ENCODE data around the gene INPP5A. TPM values are rescaled to one million over a fixed set of nuclear protein-coding genes. Genes with fewer than 3 reads are reported as not detected.
"Not testable (repeated sequence)": the region's sequence is repeated elsewhere in the genome, so short reads cannot be mapped to it uniquely, and the experiment has no call there.

INPP5A gene
- total RNA-seq, 6 experiments from 2014 or later, result 58.9 to 64.6 (median 63.8) TPM

GRCh38 chr10:132789659-132790148 is 252.1 kb downstream of the INPP5A start:
- no peak overlapping the region for H3K27ac Mint-ChIP-seq
- peaks cover 10% of the 10 kb centered on the region for H3K27me3 Mint-ChIP-seq (ENCODE audit: insufficient read depth)
- H3K4me1 Mint-ChIP-seq (ENCODE audit: low read depth), result no peaks in the 10 kb centered on the region
- no peak for DNase-seq
- H3K9me3 Mint-ChIP-seq, result no peaks in the 10 kb centered on the region
- TF ChIP-seq, protein P1, sequence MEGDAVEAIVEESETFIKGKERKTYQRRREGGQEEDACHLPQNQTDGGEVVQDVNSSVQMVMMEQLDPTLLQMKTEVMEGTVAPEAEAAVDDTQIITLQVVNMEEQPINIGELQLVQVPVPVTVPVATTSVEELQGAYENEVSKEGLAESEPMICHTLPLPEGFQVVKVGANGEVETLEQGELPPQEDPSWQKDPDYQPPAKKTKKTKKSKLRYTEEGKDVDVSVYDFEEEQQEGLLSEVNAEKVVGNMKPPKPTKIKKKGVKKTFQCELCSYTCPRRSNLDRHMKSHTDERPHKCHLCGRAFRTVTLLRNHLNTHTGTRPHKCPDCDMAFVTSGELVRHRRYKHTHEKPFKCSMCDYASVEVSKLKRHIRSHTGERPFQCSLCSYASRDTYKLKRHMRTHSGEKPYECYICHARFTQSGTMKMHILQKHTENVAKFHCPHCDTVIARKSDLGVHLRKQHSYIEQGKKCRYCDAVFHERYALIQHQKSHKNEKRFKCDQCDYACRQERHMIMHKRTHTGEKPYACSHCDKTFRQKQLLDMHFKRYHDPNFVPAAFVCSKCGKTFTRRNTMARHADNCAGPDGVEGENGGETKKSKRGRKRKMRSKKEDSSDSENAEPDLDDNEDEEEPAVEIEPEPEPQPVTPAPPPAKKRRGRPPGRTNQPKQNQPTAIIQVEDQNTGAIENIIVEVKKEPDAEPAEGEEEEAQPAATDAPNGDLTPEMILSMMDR (IDR thresholded peaks at IDR 0.05), result no peak
- no peak overlapping the region for H3K4me3 Mint-ChIP-seq
- no peaks in the 10 kb centered on the region for H3K36me3 Mint-ChIP-seq (ENCODE audit: low read depth)

- no peak overlapping the region for H3K4me3 Mint-ChIP-seq
- no peak for DNase-seq
- no peak overlapping the region for H3K27ac Mint-ChIP-seq
- H3K9me3 Mint-ChIP-seq, result no peaks in the 10 kb centered on the region
- TF ChIP-seq, protein P1 (IDR thresholded peaks at IDR 0.05), result no peak
- H3K4me1 Mint-ChIP-seq (ENCODE audit: low read depth), result no peaks in the 10 kb centered on the region
- H3K36me3 Mint-ChIP-seq (ENCODE audit: low read depth), result no peaks in the 10 kb centered on the region
- H3K27me3 Mint-ChIP-seq (ENCODE audit: insufficient read depth), result peaks cover 8% of the 10 kb centered on the region
These were observed 252.9 kb downstream of the INPP5A start for GRCh38 chr10:132790470-132790869.

GRCh38 chr10:132790934-132791829 is 253.6 kb downstream of the INPP5A start:
- Mint-ChIP-seq H3K4me1 (ENCODE audit: low read depth) (no peaks in the 10 kb centered on the region), H3K36me3 (ENCODE audit: low read depth) (no peaks in the 10 kb centered on the region), H3K27me3 (ENCODE audit: insufficient read depth) (peaks cover 8% of the 10 kb centered on the region)

GRCh38 chr10:132792099-132792498 is 254.5 kb downstream of the INPP5A start:
- DNase-seq; H3K36me3 Mint-ChIP-seq (ENCODE audit: low read depth); H3K27me3 Mint-ChIP-seq (ENCODE audit: insufficient read depth); H3K4me3 Mint-ChIP-seq; H3K27ac Mint-ChIP-seq; H3K4me1 Mint-ChIP-seq (ENCODE audit: low read depth); H3K9me3 Mint-ChIP-seq: not testable (repeated sequence)

More at GRCh38 chr10:132790934-132791829, 253.6 kb downstream of the INPP5A start:
- H3K9me3 Mint-ChIP-seq, result no peaks in the 10 kb centered on the region
- no peak overlapping the region for H3K4me3 Mint-ChIP-seq
- no peak overlapping the region for H3K27ac Mint-ChIP-seq
- DNase-seq, result no peak
- TF ChIP-seq, protein P1 (IDR thresholded peaks at IDR 0.05), result no peak

- Mint-ChIP-seq H3K36me3 (ENCODE audit: low read depth) (no peaks in the 10 kb centered on the region), H3K4me3 (no peak overlapping the region), H3K9me3 (no peaks in the 10 kb centered on the region), H3K27ac (no peak overlapping the region), H3K4me1 (ENCODE audit: low read depth) (no peaks in the 10 kb centered on the region), H3K27me3 (ENCODE audit: insufficient read depth) (peaks cover 8% of the 10 kb centered on the region)
- no peak for DNase-seq
- TF ChIP-seq, protein P1 (IDR thresholded peaks at IDR 0.05), result no peak
These were observed 255.2 kb downstream of the INPP5A start for GRCh38 chr10:132792796-132793195.

GRCh38 chr10:132793213-132793612 is 255.6 kb downstream of the INPP5A start:
- H3K9me3 Mint-ChIP-seq, result no peaks in the 10 kb centered on the region
- DNase-seq, result no peak
- H3K4me1 Mint-ChIP-seq (ENCODE audit: low read depth), result no peaks in the 10 kb centered on the region
- TF ChIP-seq, protein P1 (IDR thresholded peaks at IDR 0.05), result peak; percentile 31; the same call in 1 of the 2 replicates
- H3K4me3 Mint-ChIP-seq, result no peak overlapping the region
- no peaks in the 10 kb centered on the region for H3K36me3 Mint-ChIP-seq (ENCODE audit: low read depth)
- H3K27me3 Mint-ChIP-seq (ENCODE audit: insufficient read depth), result peaks cover 8% of the 10 kb centered on the region
- H3K27ac Mint-ChIP-seq, result no peak overlapping the region
